PC-3 (cell line): Measurements from ENCODE around the gene EIF2AK3. TPM values are rescaled to one million over a fixed set of nuclear protein-coding genes. Genes with fewer than 3 reads are reported as not detected.

Experiments used
- ATAC-seq: fragments of 200-7000 bp; cut with Tn5 transposase; 2 replicates; pipeline ENCODE4 v1.9.1; 2020; ENCODE audit warnings: mild to moderate bottlenecking, moderate library complexity
- BruUV-seq: library from RNA; stranded (reverse); fragments of 400-500 nt; replicated peaks from 2 replicates; lab custom pipeline; 2021; lab: Mats Ljungman, UMichigan
- CTCF ChIA-PET: fragments of 300-600 bp; sonication (Branson Sonifier 250); formaldehyde crosslinking; loops from one replicate; lab custom pipeline; 2022; ENCODE audit warnings: antibody characterized with exemption; lab: Charles Lee
- POLR2A ChIA-PET: fragments of 300-600 bp; sonication (Branson Sonifier 250); formaldehyde crosslinking; loops from one replicate; lab custom pipeline; 2022; ENCODE audit warnings: antibody characterized with exemption; ENCODE audit not compliant: unreplicated experiment; lab: Charles Lee
- DNase-seq: peaks from one replicate; pipeline ENCODE4 v3.0.0-alpha.2; 2015
- H2AFZ ChIP-seq: fragments of 300-600 bp; sonication (generic); 2 replicates; pipeline ENCODE4 v1.6.0; 2016; ENCODE audit warnings: antibody characterized with exemption, low read length
- H3F3A ChIP-seq: fragments of 300-600 bp; sonication (generic); one replicate; pipeline ENCODE4 v1.6.0; 2017; ENCODE audit warnings: antibody characterized with exemption, low read length, control low read depth, mild to moderate bottlenecking; ENCODE audit not compliant: unreplicated experiment
- H3K27ac ChIP-seq: fragments of 300-600 bp; sonication (generic); 2 replicates; pipeline ENCODE4 v1.5.1; 2016; ENCODE audit warnings: mild to moderate bottlenecking, low read length
- H3K27me3 ChIP-seq: fragments of 300-600 bp; sonication (generic); 2 replicates; pipeline ENCODE4 v1.6.1; 2016; ENCODE audit warnings: low read length, mixed read lengths
- H3K36me3 ChIP-seq: fragments of 300-600 bp; sonication (generic); 2 replicates; pipeline ENCODE4 v1.6.1; 2016; ENCODE audit warnings: low read depth, mixed run types, low read length, mixed read lengths
- H3K4me1 ChIP-seq: fragments of 300-600 bp; sonication (generic); 2 replicates; pipeline ENCODE4 v1.5.1; 2016; ENCODE audit warnings: low read length; ENCODE audit not compliant: insufficient read depth
- H3K4me2 ChIP-seq: fragments of 300-600 bp; sonication (generic); 2 replicates; pipeline ENCODE4 v1.6.0; 2016; ENCODE audit warnings: low read length
- H3K4me3 ChIP-seq: fragments of 300-600 bp; sonication (generic); 2 replicates; pipeline ENCODE4 v1.5.1; 2016; ENCODE audit warnings: mild to moderate bottlenecking, low read length, mixed read lengths
- H3K79me2 ChIP-seq: fragments of 300-600 bp; sonication (generic); 2 replicates; pipeline ENCODE4 v1.6.1; 2017; ENCODE audit warnings: low read length, mixed read lengths
- H3K9ac ChIP-seq: fragments of 300-600 bp; sonication (generic); 2 replicates; pipeline ENCODE4 v1.6.0; 2016; ENCODE audit warnings: mild to moderate bottlenecking, low read length
- H3K9me2 ChIP-seq: fragments of 300-600 bp; sonication (generic); replicated peaks from 2 replicates; pipeline ENCODE4 v1.6.1; 2016; ENCODE audit warnings: mixed run types, low read length, mixed read lengths
- H3K9me3 ChIP-seq: fragments of 300-600 bp; sonication (generic); 2 replicates; pipeline ENCODE4 v1.6.1; 2016; ENCODE audit warnings: low read length, mixed read lengths
- H4K20me1 ChIP-seq: fragments of 300-600 bp; sonication (generic); 2 replicates; pipeline ENCODE4 v1.6.1; 2016; ENCODE audit warnings: low read length, mixed read lengths
- EZH2 ChIP-seq: fragments of 300-600 bp; sonication (generic); IDR thresholded peaks from one replicate; pipeline ENCODE4 v1.6.1; 2017; ENCODE audit warnings: antibody characterized with exemption, mild to moderate bottlenecking, low read length; ENCODE audit not compliant: unreplicated experiment
- EZH2phosphoT487 ChIP-seq: fragments of 300-600 bp; sonication (generic); IDR thresholded peaks from 2 replicates; pipeline ENCODE4 v1.6.1; 2018; ENCODE audit warnings: mild to moderate bottlenecking, antibody characterized with exemption, low read length, borderline replicate concordance
- intact Hi-C: fragments of 100-400 bp; cut with micrococcal nuclease; formaldehyde crosslinking; loops from 2 replicates; pipeline ENCODE4 v1.9.0; 2023
- total RNA-seq: library from RNA; depleted of rRNA; stranded (reverse); fragments of >200 nt; gene quantifications from 2 replicates; pipeline ENCODE4 v1.2.3, GENCODE V29; 2014
- TF ChIP-seq, protein P1 (sequence below): fragments of 300-600 bp; sonication (generic); conservative IDR thresholded peaks from 2 replicates; pipeline ENCODE4 v1.5.1; 2017; ENCODE audit warnings: antibody characterized with exemption, low read depth, mild to moderate bottlenecking, low read length

The EIF2AK3 gene
- total RNA-seq, 1 experiment from 2014 or later, result 10.7 TPM

DNA sequence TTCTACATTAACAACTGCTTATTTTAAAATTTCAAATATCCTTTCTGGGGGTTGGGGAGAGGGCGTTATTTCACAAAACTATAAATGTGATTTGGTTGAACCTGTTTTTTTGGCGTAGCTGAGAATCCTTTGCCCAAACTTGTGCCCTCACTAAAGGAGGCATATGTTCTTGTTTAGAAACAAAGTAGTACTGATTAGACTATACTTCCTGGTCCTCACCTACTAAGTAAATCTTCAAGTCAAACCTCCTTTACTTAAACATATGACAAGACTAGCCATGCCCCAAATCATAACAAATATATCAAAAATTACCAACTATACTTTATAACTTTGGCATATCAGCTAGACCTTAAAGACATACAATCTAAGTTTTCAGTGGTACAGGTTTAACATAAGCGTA lies 5.8 kb downstream of the EIF2AK3 start:
- Histone ChIP-seq H2AFZ (no peak overlapping the region), H3K36me3 (no peaks in the 10 kb centered on the region), H3K4me1 (peaks cover 12% of the 10 kb centered on the region), H3K4me2 (no peak overlapping the region), H3K9me2 (no peaks in the 10 kb centered on the region), H3K4me3 (no peak overlapping the region), H3K9ac (no peak overlapping the region), H3K9me3 (no peaks in the 10 kb centered on the region), H3K27me3 (no peaks in the 10 kb centered on the region), H3F3A (no peaks in the 10 kb centered on the region), H3K79me2 (peaks cover 86% of the 10 kb centered on the region), H4K20me1 (peaks cover 5% of the 10 kb centered on the region; the same call in 1 of the 2 replicates), H3K27ac (no peak overlapping the region)
- no peak for ATAC-seq
- BruUV-seq, result no TSS peak
- no peak for DNase-seq
- TF ChIP-seq EZH2phosphoT487, result no peak
- intact Hi-C loops, result no loop called here
- ChIA-PET POLR2A (no interaction called here), CTCF (no interaction called here)

DNA sequence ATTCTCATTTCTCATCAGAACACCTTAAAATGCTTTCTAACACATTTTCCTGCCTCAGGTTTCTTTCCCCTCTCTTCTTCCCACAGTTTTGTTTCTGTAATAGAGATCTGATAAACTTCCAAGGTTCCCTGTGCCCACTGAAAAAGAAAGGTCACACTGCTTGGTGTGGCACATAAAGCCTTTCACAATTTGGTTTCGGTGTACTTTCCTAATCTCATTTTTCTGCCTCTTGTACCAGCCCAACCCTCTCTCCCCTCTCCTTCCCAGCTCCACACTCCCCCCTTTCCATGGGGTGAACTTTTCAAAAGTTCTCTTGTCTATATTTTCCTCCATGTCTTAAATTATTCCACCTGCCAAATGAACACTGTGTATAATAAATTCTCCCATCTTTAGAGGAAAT lies 7.2 kb downstream of the EIF2AK3 start:
- ATAC-seq (no peak), DNase-seq (no peak)
- H3K9me3 ChIP-seq, result no peaks in the 10 kb centered on the region
- H2AFZ ChIP-seq, result no peak overlapping the region
- peaks cover 5% of the 10 kb centered on the region; the same call in 1 of the 2 replicates for H4K20me1 ChIP-seq
- H3K9ac ChIP-seq, result no peak overlapping the region
- CTCF ChIA-PET, result no interaction called here
- H3K27ac ChIP-seq, result no peak overlapping the region
- no peaks in the 10 kb centered on the region for H3K9me2 ChIP-seq
- no TSS peak for BruUV-seq
- H3K4me3 ChIP-seq, result no peak overlapping the region
- TF ChIP-seq, protein P1, sequence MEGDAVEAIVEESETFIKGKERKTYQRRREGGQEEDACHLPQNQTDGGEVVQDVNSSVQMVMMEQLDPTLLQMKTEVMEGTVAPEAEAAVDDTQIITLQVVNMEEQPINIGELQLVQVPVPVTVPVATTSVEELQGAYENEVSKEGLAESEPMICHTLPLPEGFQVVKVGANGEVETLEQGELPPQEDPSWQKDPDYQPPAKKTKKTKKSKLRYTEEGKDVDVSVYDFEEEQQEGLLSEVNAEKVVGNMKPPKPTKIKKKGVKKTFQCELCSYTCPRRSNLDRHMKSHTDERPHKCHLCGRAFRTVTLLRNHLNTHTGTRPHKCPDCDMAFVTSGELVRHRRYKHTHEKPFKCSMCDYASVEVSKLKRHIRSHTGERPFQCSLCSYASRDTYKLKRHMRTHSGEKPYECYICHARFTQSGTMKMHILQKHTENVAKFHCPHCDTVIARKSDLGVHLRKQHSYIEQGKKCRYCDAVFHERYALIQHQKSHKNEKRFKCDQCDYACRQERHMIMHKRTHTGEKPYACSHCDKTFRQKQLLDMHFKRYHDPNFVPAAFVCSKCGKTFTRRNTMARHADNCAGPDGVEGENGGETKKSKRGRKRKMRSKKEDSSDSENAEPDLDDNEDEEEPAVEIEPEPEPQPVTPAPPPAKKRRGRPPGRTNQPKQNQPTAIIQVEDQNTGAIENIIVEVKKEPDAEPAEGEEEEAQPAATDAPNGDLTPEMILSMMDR, result no peak
- TF ChIP-seq EZH2 (no peak), EZH2phosphoT487 (no peak)
- H3K4me2 ChIP-seq, result no peak overlapping the region
- no peaks in the 10 kb centered on the region for H3K27me3 ChIP-seq
- intact Hi-C loops, result no loop called here
- H3K36me3 ChIP-seq, result no peaks in the 10 kb centered on the region
- H3F3A ChIP-seq, result no peaks in the 10 kb centered on the region
- peaks cover 6% of the 10 kb centered on the region; the same call in 1 of the 2 replicates for H3K4me1 ChIP-seq
- POLR2A ChIA-PET, result no interaction called here
- H3K79me2 ChIP-seq, result peaks cover 83% of the 10 kb centered on the region

DNA sequence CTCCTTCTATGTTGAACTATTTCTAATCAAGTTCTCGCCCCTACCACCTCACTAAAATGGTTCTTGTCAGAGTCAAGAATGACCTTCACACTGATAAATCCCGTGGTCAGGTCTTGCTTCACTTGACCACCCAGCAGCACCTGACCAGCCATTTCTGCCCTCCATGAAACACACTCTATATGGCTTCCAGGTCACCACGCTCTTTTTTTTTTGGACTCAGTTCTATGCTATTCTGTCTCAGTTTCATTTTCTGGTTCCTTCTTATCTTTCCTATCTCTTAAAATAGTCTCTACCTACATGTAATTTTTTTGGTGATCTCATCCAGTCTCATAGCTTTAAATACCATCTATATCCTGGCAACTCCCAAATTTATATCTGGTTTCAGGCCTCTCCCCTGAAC lies 11.4 kb downstream of the EIF2AK3 start:
- TF ChIP-seq, protein P1, result no peak
- TF ChIP-seq EZH2, result no peak
- TF ChIP-seq EZH2phosphoT487, result no peak
- Histone ChIP-seq H3K9me2 (no peaks in the 10 kb centered on the region), H3K4me2 (no peak overlapping the region), H4K20me1 (no peaks in the 10 kb centered on the region), H3K9me3 (no peaks in the 10 kb centered on the region), H3F3A (no peaks in the 10 kb centered on the region), H3K4me1 (0 out of 2 replicates have a peak, but pooled peaks cover 6% of the 10 kb centered on the region), H3K4me3 (no peak overlapping the region), H3K27me3 (no peaks in the 10 kb centered on the region), H3K9ac (no peak overlapping the region), H3K79me2 (peaks cover 56% of the 10 kb centered on the region), H3K27ac (no peak overlapping the region), H3K36me3 (no peaks in the 10 kb centered on the region), H2AFZ (no peak overlapping the region)
- ChIA-PET CTCF (interaction anchor here (0.7 kb wide), 1 partner anchor 41 kb away, joined by 3 read pairs; no protein-coding TSS in a partner anchor), POLR2A (no interaction called here)
- no TSS peak for BruUV-seq
- intact Hi-C loops, result no loop called here
- no peak for DNase-seq
- no peak for ATAC-seq
